Measurements from ENCODE around the gene SCMH1.
"Not testable (repeated sequence)": the region's sequence is repeated elsewhere in the genome, so short reads cannot be mapped to it uniquely, and the experiment has no call there.

Gene SCMH1

DNA sequence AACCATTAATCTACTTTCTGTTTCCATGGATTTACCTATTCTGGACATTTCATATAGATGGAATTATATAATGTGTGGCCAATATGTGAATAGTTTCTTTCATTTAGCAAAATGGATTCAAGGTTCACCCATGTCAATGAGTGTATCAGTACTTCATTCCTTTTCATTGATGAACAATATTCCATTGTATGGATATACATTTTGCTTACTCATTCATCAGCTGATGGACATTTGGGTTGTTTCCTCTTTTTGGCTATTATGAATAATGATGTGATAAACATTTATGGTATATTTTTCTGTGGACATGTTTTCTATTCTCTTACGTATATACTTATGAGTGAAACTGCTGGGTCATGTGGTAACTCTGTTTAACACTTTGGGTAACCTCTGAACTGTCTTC lies 97.8 kb downstream of the SCMH1 start:
- DNase-seq = no peak

- no peak for DNase-seq
Measured at GRCh38 chr1:41138549-41138948, 103.6 kb downstream of the SCMH1 start.

- no peak for DNase-seq
Measured at GRCh38 chr1:41135196-41135947, 106.7 kb downstream of the SCMH1 start.

GRCh38 chr1:41134325-41134724 lies 107.8 kb downstream of the SCMH1 start:
- not testable (repeated sequence) for DNase-seq

GRCh38 chr1:41122851-41123518 lies 119.1 kb downstream of the SCMH1 start:
- DNase-seq = no peak

DNA sequence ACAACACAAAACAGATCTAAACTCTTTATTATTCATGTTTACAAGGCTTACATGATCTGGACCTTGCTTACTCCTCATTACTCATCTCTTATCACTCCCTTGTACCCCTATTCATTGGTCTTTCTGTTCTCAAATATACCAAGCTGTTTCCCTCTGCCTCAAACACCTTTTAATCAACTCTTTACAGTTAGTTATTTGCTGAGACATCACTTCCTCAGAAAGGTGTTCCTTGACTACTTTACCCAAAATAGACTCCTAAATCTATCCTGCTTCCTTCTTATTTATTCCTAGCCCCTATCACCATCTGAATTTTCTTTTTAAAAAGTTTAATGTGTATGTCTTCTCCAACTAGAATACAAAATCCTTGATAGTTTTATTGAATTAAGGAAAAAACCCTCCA lies 120.0 kb downstream of the SCMH1 start:
- DNase-seq = no peak

GRCh38 chr1:41118645-41119044 lies 123.5 kb downstream of the SCMH1 start:
- DNase-seq = no peak

DNA sequence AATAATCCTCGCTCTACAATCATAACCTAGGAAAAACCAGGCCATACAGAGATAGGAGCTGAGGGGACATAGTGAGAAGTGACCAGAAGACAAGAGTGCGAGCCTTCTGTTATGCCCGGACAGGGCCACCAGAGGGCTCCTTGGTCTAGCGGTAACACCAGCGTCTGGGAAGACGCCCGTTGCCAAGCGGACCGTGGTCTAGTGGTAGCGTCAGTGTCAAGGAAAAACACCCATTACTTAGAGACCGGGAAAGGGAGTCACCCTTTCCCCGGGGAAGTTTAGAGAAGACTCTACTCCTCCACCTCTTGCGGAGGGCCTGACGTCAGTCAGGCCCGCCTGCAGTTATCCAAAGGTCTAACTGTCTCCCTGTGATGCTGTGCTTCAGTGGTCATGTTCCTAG lies 124.9 kb downstream of the SCMH1 start:
- not testable (repeated sequence) for DNase-seq

GRCh38 chr1:41110736-41111135 lies 131.4 kb downstream of the SCMH1 start:
- no peak for DNase-seq

DNA sequence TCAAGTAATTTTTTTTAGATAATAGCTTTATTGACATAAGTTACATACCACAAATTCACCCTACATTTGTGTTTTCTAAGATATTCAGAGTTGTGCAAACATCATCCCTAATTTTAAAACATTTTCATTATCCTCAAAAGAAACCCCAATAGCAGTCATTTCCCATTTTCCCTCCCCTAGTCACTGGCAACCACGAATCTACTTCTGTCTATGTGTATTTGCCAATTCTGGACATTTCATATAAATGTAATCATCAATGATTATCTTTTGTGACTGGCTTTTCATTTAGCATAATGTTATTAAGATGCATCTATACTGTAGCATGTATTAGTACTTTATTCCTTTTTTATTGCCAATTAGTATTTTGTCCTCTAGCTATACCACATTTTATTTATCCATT lies 131.8 kb downstream of the SCMH1 start:
- DNase-seq = no peak

DNA sequence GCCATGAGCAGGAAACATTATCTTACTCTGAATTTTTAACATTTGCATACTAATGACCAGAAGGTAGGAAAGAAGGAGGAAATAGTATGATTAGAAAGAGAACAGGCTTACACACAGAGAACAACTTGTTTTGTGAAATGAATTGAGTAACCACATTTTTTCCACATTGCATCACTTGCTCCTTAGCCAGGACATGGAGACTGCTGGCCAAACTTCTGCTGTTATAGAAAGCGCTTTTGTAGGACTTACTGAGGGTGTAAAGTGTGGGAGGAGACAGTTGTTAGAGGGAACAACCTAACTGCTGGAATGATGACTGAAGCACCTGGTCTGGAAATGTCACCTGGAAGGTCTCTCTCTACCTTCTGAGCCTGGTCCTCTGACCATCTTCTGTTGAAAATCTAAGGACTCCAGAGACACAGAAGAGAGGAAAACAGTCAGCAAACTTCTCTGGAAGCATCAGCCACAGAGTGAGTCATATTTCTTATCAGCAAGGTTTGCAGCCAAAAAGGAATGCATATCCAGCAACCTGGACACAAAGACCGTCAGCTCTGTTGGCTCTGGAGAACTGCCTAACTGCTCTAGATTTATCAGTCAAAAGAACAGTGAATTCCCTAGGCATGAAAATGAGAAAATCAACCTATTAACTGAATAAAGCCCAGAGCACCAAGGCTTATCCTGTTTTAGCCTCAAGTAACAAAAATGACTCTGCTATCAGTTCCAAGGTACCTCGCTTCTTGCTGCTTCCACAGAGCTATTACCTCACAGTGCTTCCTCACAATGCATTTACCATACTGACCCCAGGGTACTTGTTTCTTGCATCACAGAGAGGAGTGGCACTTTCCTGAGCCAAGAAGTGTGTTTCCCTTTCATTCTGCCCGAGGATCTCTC lies 132.6 kb downstream of the SCMH1 start:
- no peak for DNase-seq

- no peak for DNase-seq
Measured at GRCh38 chr1:41108696-41109275, 133.3 kb downstream of the SCMH1 start.

- no peak for DNase-seq
Measured at GRCh38 chr1:41103766-41104165, 138.3 kb downstream of the SCMH1 start.

- no peak for DNase-seq
Measured at GRCh38 chr1:41102653-41103052, 139.5 kb downstream of the SCMH1 start.

DNA sequence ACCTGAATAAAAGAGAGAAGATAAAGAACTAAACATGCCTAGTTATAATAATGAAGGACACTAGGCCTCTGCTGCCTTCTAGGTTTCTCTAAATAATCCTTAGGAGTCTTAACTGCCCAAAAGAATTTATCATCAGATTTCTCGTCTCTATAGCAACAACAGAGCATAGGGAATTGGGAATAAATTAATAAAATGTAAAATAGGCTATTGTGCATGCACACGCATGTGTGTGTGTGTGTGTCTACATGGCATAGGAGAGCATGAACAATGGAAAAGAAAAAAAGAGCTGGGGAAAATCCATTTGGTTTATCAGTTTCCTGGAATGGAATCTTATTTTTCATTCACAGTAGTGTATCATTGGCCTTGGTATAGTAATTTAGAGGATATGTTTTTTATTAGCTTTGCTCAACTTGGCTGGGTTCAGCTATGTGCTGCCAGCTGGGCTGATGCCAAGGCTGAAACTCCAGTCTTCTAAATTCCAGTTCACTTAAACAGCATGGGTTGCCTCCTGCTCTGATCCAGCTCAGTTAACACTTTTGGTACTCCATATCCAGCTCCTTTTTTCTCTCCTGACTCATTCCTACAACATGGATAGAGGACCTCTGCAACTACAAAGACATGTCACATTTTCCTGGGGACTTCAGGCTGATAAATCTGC lies 140.0 kb downstream of the SCMH1 start:
- DNase-seq = peak; percentile 24

- DNase-seq = no peak
Measured at GRCh38 chr1:41101076-41101475, 141.0 kb downstream of the SCMH1 start.

- no peak for DNase-seq
Measured at GRCh38 chr1:41100170-41100569, 141.9 kb downstream of the SCMH1 start.

DNA sequence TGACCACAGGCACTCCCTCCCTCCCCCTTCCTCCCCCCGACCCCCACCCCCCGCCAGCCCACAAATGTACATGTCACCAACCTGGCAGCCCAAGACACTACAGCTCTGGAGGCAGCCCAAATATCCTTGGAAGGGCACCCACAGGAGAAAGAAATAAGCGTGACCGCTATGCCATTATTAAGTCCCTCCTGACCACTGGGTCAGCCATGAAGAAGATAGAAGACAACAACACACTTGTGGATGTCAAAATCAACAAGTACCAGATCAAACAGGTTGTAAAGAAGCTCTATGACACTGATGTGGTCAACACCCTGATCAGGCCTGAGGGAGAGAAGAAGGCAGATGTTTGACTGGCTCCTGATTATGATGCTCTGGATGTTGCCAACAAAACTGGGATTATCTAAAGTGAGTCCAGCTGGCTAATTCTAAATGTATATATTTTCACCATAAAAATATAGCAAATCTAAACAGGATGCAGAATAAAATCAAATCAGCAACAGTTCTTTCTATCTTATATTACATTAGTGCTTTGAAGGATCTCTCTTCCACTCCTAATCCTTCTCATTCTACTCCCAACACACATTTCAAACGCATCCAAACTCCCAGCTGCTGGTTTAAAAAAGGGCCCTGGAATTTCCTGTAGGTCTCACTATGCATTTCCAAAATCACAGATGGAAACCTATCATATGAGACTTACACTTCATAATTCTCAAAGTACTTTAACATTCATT lies 143.2 kb downstream of the SCMH1 start:
- no peak for DNase-seq

DNA sequence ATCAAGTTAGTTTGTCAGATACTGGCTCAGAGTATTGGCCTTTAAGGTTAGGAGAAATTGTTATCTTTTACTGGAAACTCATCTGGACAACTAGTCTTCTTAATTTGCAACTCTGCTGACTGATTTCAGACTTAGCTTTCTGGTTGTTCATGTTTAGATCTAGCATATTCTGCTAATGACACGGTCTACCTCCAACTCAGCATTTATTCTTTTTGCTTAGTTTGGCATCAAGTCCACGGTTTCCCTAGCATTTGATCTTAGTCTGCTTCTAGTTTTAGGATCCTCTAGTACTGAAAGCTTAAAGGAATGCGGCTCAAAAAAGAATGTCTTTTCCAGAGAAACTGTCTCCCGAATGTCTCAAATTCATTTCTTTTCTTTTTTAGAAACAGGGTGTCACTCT lies 145.0 kb downstream of the SCMH1 start:
- no peak for DNase-seq

GRCh38 chr1:41093826-41094225 lies 148.3 kb downstream of the SCMH1 start:
- no peak for DNase-seq

GRCh38 chr1:41086921-41087320 lies 155.2 kb downstream of the SCMH1 start:
- DNase-seq = no peak

DNA sequence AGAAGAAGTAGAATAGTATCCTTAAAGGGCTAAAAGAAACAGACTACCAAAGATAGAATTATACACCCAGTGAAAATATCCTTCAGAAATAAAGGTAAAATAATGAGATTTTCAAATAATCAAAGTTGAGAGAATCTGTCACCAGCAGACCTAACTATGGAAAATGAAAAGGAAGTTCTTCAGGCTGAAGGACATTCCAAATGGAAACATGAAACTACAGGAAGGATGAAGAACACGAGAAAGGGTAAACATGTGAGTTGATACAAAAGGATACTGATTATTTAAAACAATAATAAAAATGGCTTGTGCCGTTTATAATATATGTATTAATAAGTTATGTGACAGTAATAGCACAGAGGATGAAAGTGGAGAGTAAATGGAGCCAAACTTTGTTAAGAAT lies 163.5 kb downstream of the SCMH1 start:
- no peak for DNase-seq

Data from NCI-H1092 treated with DMSO at 0.1 percent for 48 hours (cell line).